ENCODE results near the gene MYO16.

DNA sequence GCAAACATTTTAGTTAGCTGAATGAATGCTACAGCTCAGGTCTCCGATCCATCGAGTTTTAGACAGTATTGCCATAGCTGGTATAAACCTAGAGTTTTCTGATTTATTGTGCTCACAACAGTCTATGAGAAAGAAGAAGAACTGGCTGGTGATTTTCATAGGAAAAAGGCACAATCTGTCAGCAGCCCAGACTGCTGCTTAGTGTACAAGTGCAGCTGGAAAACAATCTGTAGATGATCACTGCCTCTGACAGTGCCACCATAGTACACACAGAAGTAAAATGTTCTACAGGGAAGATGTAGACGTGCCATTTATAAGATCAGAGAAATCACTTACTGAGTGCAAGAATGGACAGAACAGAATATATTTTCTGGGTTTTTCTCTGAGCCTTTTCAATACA, 48.4 kb downstream of the MYO16 start:
- TF ChIP-seq, protein P1, sequence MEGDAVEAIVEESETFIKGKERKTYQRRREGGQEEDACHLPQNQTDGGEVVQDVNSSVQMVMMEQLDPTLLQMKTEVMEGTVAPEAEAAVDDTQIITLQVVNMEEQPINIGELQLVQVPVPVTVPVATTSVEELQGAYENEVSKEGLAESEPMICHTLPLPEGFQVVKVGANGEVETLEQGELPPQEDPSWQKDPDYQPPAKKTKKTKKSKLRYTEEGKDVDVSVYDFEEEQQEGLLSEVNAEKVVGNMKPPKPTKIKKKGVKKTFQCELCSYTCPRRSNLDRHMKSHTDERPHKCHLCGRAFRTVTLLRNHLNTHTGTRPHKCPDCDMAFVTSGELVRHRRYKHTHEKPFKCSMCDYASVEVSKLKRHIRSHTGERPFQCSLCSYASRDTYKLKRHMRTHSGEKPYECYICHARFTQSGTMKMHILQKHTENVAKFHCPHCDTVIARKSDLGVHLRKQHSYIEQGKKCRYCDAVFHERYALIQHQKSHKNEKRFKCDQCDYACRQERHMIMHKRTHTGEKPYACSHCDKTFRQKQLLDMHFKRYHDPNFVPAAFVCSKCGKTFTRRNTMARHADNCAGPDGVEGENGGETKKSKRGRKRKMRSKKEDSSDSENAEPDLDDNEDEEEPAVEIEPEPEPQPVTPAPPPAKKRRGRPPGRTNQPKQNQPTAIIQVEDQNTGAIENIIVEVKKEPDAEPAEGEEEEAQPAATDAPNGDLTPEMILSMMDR (IDR thresholded peaks at IDR 0.05), result no peak
- no peak for TF ChIP-seq POLR2A (IDR thresholded peaks at IDR 0.05)
